CD4-positive, alpha-beta T cell treated with Interleukin-10 for 1 hour (primary cell): Measurements from ENCODE around the gene VPS41.

Source experiments
- DNase-seq: peaks from one replicate; pipeline ENCODE4 v3.0.0-alpha.2; 2020

Gene VPS41

GRCh38 chr7:38716397-38716796, 192.6 kb downstream of the VPS41 start:
- DNase-seq = no peak

GRCh38 chr7:38709123-38709522, 199.9 kb downstream of the VPS41 start:
- DNase-seq = no peak

GRCh38 chr7:38704751-38705150, 204.2 kb downstream of the VPS41 start:
- no peak for DNase-seq

GRCh38 chr7:38704041-38704547, 204.9 kb downstream of the VPS41 start:
- DNase-seq = no peak

GRCh38 chr7:38703093-38703492, 205.9 kb downstream of the VPS41 start:
- no peak for DNase-seq

GRCh38 chr7:38702002-38702535, 206.9 kb downstream of the VPS41 start:
- no peak for DNase-seq

GRCh38 chr7:38700116-38700515, 208.9 kb downstream of the VPS41 start:
- DNase-seq = no peak

GRCh38 chr7:38699471-38699870, 209.5 kb downstream of the VPS41 start:
- no peak for DNase-seq

GRCh38 chr7:38694326-38694725, 214.7 kb downstream of the VPS41 start:
- no peak for DNase-seq

- no peak for DNase-seq
Observed at GRCh38 chr7:38686888-38687287, 222.1 kb downstream of the VPS41 start.

GRCh38 chr7:38685851-38686250, 223.1 kb downstream of the VPS41 start:
- DNase-seq = no peak

GRCh38 chr7:38682606-38683005, 226.4 kb downstream of the VPS41 start:
- DNase-seq = no peak

GRCh38 chr7:38681882-38682281, 227.1 kb downstream of the VPS41 start:
- no peak for DNase-seq

GRCh38 chr7:38679419-38679818, 229.6 kb downstream of the VPS41 start:
- no peak for DNase-seq

GRCh38 chr7:38678698-38679054, 230.3 kb downstream of the VPS41 start:
- no peak for DNase-seq

GRCh38 chr7:38677981-38678697, 230.9 kb downstream of the VPS41 start:
- no peak for DNase-seq

GRCh38 chr7:38675494-38676106, 233.4 kb downstream of the VPS41 start:
- no peak for DNase-seq

GRCh38 chr7:38674513-38674912, 234.5 kb downstream of the VPS41 start:
- no peak for DNase-seq

- DNase-seq = no peak
Observed at GRCh38 chr7:38673795-38674194, 235.2 kb downstream of the VPS41 start.
